Neutrophil (primary cell): ENCODE results near the gene APOB.

Experiments
- H3K27ac ChIP-seq: fragments of 200-600 bp; sonication (generic); 2 replicates; pipeline ENCODE4 v1.5.1; 2016; ENCODE audit warnings: mild to moderate bottlenecking, moderate library complexity
- H3K27me3 ChIP-seq: fragments of 200-600 bp; sonication (generic); 2 replicates; pipeline ENCODE4 v1.6.0; 2016; ENCODE audit warnings: mild to moderate bottlenecking
- H3K36me3 ChIP-seq: fragments of 200-600 bp; sonication (generic); 2 replicates; pipeline ENCODE4 v1.5.1; 2017
- H3K4me1 ChIP-seq, 2 experiments: fragments of 200-600 bp in 1 of 2; sonication (generic) in 1 of 2; 1 replicate in 1 of 2; 2 replicates in 1 of 2; pipeline versions ENCODE4 v1.5.1 to v1.6.1; 2013 to 2016; ENCODE audit warnings: low read depth in 1 of 2, low read length in 1 of 2, mild to moderate bottlenecking in 1 of 2, moderate library complexity in 1 of 2; ENCODE audit not compliant: control insufficient read depth in 1 of 2, insufficient read depth in 1 of 2
- H3K4me3 ChIP-seq, 2 experiments: fragments of 200-600 bp in 1 of 2; sonication (generic) in 1 of 2; 1 replicate in 1 of 2; 2 replicates in 1 of 2; pipeline ENCODE4 v1.5.1; 2013 to 2016; ENCODE audit warnings: low read depth in 1 of 2, low read length in 1 of 2, mild to moderate bottlenecking in 1 of 2, moderate library complexity in 1 of 2
- H3K9me3 ChIP-seq: fragments of 200-600 bp; sonication (generic); 2 replicates; pipeline ENCODE4 v1.5.1; 2016
- TF ChIP-seq, protein P1 (sequence below): fragments of 200-600 bp; sonication (generic); IDR thresholded peaks from 2 replicates; pipeline ENCODE4 v1.5.1; 2016; ENCODE audit warnings: antibody characterized with exemption

Gene APOB

DNA sequence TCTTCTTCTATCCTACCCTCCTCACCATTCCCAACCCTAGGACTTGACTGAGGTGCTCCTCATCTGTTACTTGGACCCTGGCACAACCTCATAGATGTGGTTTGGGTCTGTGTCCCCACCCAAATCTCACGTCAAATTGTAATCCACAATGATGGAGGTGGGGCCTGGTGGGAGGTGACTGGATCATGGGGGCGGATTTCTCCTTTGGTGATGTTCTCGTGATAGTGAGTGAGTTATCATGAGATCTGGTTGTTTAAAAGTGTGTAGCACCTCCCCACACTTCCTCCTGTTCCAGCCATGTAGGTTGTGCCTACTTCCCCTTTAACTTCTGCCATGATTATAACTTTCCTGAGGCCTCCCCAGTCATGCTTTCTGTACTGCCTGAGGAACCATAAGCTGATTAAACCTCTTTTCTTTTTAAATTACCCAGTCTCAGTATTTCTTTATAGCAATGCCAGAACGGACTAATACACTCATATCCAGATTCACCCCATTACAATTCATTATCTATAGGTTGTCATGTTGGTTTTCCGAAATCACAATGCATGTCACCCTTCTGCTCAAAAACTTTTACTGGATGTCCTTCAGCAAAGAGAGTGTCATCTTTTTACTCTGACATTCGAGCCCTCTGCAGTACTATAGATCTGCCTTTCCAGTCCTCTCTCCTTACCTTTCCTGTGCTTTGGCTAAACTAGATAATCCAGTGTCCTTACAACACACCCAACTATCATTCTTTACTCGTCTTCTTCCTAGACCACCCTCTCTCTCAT, 45.7 kb downstream of the APOB start:
- Histone ChIP-seq H3K9me3 (no peaks in the 10 kb centered on the region), H3K27ac (no peak overlapping the region), H3K4me1 (no peaks in the 10 kb centered on the region), H3K27me3 (no peaks in the 10 kb centered on the region), H3K4me3 (no peak overlapping the region), H3K36me3 (no peaks in the 10 kb centered on the region)
- TF ChIP-seq, protein P1, sequence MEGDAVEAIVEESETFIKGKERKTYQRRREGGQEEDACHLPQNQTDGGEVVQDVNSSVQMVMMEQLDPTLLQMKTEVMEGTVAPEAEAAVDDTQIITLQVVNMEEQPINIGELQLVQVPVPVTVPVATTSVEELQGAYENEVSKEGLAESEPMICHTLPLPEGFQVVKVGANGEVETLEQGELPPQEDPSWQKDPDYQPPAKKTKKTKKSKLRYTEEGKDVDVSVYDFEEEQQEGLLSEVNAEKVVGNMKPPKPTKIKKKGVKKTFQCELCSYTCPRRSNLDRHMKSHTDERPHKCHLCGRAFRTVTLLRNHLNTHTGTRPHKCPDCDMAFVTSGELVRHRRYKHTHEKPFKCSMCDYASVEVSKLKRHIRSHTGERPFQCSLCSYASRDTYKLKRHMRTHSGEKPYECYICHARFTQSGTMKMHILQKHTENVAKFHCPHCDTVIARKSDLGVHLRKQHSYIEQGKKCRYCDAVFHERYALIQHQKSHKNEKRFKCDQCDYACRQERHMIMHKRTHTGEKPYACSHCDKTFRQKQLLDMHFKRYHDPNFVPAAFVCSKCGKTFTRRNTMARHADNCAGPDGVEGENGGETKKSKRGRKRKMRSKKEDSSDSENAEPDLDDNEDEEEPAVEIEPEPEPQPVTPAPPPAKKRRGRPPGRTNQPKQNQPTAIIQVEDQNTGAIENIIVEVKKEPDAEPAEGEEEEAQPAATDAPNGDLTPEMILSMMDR = no peak

DNA sequence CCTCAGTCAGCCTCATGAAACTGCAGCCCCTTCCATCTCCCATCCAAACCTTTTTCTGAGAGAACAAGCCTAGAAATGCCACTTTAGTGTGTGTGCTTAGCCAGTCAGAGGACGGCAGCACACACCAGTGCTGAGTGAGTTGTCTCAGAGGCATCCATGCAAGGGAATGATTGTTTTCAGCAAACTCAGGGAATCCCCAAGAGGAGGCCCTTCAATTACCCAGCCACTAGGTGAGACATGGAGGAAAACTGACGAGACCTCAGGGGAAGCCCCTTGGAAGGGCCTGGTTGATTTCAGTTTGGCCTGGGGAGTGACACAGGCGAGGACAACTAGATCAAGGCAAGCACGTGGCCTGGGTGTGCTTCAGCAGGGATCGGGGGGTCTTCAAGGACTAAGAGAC, 49.7 kb downstream of the APOB start:
- H3K27me3 ChIP-seq = no peaks in the 10 kb centered on the region
- H3K27ac ChIP-seq = no peak overlapping the region

DNA sequence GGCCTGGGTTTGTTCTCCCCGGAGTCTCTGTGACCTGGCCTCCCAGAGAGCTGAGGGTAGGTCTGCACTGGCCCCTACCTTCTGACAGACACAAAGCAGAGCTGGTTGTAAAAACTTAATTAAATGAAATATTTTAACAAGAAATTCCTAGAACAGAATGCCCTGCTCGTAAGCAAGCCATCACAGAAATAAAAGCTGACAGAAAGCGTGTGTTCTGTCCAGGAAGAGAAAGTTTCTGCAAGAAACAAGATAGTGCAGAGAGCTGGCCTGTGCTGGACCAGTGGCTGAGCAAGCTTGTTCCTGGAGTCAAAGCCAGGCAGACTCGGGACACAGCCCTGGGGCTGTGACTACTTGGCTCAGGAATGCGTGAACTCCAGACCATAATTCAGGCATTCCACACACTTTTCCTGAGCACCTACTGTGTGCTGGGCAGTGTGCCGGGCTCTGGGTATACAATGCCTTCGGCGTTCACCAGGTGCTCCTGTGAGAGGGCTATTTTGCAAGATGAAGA, 51.6 kb downstream of the APOB start:
- Histone ChIP-seq H3K36me3 (no peaks in the 10 kb centered on the region), H3K4me1 (no peaks in the 10 kb centered on the region), H3K4me3 (no peak overlapping the region), H3K9me3 (no peaks in the 10 kb centered on the region), H3K27me3 (no peaks in the 10 kb centered on the region), H3K27ac (no peak overlapping the region)
- TF ChIP-seq, protein P1 = no peak

More for the DNA sequence above, 49.7 kb downstream of the APOB start:
- H3K4me3 ChIP-seq = no peak overlapping the region
- H3K4me1 ChIP-seq = no peaks in the 10 kb centered on the region
- TF ChIP-seq, protein P1 = no peak
- no peaks in the 10 kb centered on the region for H3K36me3 ChIP-seq
- H3K9me3 ChIP-seq = no peaks in the 10 kb centered on the region

DNA sequence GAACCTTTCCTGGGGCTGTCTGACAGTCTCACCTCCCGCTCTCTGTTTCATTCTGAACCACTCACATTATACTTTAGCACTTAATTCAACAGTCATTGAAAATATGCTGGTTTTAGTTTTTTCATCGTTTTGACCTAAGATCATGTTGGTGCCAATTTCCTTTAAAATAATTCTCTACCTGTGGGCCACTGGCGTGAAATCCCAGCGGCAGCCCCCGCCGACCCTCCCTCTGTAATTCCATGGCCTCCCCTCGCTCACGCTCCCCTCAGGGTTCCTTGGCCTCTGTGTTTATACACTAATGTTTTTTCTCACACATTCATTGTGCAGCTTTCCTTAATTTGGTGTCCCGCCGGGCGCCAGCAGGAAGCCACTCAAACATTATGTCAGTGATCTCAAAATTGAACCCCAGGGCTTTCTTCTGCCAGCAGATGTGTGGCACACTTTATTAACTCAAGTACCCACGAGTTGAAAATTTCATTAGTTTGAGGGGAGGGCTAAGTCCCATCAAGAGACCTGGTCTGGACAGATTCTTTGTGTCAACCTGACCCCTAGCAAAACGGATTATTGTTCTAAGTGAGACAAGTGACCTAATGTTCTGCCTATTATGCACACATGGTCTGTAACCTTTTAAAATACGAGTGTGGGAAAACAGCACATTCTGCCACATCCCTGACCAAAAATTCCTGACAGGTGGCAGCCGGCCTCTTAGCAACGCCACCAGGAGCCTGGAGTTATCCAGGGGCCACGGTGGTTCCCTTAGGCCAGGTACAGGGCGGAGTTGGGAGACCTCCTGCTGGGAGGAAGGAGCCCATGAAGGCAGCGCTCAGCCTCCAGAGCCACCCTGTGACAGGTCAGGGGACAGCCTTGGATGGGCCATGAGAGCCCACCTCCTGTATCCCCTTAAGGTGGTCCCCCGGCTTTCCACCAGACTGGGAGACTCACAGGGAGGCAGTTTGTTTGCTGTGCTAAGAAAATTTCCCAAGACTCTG, 53.1 kb downstream of the APOB start:
- Histone ChIP-seq H3K4me3 (no peak overlapping the region), H3K27me3 (no peaks in the 10 kb centered on the region), H3K27ac (no peak overlapping the region), H3K4me1 (no peaks in the 10 kb centered on the region), H3K36me3 (no peaks in the 10 kb centered on the region), H3K9me3 (no peaks in the 10 kb centered on the region)
- TF ChIP-seq, protein P1 = no peak

DNA sequence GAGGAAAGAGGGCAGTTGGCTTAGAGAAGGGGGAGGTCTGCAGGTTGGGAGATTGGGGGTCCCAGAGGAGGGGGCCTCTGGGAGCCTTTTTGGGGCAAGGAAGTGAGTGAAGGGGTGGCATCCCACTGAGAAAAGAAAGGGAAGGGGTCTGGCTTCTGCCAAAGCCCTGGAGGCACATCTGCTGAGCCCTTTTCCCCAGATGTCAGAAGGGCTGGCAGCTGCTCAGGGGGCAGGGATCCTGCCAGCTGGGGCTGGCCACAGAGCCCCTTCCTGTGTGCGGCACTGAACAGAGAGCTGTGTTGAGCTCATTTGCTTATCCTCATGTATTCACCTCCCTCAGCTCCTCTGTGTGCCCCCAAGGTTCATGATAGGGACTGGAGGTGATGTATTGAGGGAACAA, 54.5 kb downstream of the APOB start:
- Histone ChIP-seq H3K4me1 (no peaks in the 10 kb centered on the region), H3K27me3 (peaks cover 3% of the 10 kb centered on the region), H3K4me3 (no peak overlapping the region), H3K9me3 (no peaks in the 10 kb centered on the region), H3K27ac (no peak overlapping the region), H3K36me3 (no peaks in the 10 kb centered on the region)
- TF ChIP-seq, protein P1 = no peak
